ENCODE measurements around the gene HOXA6.

Gene HOXA6

DNA sequence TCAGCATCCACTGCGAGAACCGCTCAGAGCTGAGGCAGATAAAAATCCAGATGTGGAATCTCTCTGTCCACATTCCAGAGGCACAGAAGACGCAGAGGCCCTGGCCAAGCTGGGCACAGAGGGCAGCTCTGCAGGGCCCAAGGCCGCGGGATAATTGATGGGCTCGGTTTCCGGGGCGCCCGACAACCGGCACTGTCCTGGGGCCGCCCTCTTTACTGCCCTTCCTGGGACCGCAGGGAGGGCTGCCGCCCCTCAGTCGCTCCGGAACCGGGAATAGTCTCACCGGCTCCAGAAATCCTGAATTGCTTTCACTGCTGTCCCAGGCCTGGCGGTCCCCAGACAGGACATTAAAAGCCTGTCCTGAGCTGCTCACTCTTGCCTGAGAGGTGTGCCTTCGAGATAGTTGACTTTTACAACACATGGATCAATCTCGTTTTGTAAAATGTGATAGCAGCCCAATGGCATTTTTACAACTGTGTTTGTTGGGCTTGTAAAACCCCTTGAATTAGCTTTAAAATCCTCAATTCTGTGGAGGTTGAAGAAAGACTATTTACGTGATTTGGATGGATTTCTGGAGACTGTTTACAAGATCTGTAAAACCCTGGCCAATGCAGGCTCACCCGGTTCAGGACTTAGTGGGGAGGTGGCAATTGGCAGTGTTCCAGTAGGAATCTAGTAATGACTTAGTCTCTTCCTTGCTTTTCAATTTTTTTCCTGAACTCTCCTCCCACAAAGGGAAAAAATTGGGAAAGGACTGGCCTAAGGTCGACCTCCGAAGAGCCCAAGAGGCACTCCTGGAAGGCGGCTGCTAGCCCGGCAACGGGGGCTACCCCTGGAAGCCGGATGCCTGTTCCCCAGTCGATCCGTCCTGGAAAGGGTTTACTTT is 1.4 kb upstream of the HOXA6 start:
- no peak for DNase-seq

DNA sequence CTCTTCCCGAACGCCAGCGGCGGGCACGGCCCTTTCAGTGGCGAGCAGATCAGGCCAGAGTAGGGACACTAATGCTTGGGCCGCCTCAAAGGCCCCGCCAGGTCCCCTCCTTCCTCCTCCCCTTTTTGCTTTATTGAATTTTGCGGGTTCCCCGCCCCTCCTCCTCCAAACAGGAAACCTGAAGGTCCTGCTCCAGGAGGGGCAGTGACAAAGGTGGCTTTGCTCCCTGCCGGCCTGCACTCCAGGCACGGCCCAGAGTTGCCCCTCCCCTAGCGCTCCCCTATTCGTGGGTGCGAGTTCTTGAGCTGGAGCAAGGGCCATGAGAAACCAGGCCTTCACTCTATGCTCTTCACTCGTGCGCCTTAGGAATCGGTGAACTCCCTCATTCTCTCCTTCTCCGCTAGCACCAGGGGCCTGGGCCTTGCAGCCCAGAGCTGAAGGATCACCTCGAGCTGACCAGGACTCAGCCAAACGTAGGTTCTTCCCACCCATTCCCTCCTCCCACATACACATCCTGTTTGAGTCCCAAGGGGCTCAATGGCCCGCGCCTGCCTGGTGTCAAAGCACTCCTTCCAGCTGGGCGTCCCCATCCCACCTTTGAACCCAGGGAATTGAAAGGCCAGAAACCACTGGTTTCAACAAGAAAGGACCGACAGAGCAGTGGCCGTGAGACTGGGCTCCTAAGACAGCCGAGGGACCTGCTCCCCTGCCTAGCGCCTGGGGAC is 619 bp upstream of the HOXA6 start:
- no peak for DNase-seq

DNA sequence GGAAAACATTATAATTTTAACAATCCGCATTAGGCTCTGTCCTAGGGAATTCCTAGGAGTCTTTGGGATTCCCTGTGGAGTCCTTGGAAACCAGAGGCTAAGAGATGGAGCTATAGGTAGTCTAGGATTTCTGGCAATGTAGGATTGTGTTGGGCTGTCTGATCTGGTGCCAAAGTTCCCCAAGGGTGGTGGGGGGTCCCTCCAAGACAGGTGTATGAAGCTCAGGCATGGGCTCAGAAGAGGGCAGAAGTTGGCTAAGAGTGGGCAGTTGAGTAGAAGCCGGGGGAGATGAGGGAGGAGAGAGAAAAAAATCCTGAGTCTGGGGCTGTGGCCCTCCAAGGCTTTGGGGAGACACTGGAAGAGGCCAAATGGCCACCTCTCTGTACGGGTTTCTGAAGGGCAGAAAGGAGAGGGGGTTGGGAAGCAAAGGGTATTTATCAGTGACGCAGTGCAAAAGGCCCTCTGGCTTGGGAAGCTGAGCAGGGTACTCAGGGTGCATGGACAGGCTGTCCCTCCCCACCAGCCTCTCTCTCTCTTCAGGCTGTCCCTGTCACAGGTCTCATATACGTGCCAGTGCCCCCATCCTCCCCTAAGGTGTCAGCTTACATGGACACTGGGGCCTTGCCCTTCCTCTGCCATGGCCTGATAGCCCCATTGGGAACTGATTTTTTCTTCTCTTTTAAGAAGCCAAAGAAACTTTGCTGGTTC is 929 bp downstream of the HOXA6 start:
- no peak for DNase-seq

DNA sequence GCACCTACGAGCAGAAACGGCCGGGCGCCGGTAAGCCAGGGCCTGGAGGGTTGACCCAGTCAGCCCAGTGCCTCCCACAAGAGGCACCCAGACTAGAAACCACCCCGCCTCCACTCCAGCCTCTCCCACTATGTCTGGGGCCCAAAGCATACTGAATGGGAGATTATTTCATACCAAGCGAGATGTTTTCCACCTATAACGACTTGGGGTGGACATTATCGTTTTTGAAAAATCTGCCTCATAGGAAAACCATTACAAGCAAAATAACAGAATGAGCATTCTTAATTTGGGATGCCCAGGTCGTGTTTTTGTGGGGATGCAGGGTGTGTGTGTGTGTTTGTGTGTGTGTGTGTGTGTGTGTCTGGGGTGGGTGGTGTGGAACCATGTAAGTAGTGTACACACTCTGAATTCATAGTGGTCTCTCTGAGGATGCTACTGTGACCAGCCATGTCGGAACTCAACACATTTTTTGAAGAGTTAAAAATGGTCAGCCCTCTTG is 1.6 kb downstream of the HOXA6 start:
- DNase-seq = no peak

DNA sequence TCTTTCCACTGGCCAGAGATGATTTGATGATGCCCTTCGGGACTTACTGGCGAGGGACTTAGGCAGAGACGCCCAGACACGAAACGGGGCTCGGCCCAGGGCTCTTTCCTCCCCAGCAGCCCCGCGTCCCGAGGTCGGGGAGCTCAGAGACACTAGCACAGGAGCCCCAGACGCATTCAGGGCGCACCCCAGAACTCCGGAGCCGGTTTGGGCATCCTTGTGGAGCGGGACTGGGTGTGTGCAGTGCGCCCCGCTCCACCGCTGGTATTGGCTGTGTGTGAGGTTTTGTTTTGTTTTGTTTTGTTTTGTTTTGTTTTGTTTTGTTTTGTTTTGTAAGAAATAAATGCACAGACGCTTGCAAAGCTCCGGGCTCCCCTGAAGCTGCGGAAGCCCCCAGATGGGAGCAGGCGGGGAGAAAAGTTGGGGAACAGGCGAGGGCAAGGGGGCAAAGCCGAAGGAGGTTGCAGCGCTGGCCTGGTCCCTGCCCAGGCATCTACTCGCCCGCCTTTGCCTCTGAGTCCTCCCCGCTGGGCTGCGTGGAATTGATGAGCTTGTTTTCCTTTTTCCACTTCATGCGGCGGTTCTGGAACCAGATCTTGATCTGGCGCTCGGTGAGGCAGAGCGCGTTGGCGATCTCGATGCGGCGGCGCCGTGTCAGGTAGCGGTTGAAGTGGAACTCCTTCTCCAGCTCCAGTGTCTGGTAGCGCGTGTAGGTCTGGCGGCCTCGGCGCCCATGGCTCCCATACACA is 2.2 kb downstream of the HOXA6 start:
- DNase-seq = no peak

DNA sequence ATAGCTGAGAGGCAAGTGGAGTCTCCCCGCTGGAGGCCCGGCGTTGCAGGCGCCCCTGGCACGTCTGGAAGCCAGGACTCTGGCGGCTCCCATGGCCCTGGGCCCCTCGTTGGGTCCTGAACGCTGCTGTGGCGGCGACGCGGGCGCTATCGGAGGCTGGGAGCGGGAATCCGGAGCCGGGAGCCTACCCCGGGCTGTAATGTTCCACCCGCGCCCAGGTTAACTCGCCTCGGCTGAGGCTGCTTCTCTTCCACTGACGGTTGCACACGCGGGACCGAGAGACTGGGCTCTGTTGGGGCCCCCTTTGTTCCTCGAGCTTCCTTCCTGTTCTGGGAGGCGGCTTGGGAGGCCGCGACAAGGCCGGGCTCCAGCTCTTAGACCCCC is 2.8 kb downstream of the HOXA6 start:
- DNase-seq = no peak

DNA sequence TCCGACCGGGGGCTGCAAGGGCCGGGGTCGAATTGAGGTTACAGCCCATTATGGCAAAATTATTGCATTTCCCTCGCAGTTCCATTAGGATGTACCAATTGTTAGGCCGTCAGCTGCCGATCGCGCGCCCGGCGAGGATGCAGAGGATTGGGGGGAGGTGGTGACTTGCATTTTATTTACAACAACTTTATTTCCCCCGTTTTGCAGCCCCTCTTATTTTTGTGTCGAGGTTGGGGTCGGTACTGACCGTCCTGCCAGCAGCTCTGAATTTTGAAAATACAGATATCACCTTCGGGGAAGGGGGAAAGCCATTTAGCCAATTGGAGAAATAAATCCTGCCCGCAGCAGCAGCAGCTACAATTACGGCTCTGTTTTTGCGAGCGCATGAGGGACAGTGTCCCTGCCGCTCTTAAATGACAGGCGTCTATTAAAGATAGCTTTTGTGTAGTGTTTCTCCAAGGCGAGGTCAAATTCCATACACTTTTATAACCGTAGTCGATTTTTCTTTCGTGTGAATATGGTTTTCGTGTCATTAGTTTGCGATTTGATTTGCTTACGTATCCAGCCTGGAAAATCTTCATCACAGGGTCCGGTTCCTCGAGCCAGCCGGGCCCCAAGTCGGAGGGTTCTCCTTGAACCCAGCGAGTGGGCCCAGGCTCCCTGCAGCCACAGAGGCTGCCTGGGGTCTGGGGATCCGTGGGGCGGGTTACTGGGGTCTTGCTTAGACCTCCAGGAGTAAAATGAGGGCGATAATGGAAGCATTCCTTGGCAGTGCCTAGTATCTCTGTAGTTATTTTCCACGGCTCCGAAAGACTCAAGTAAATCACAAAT is 3.4 kb downstream of the HOXA6 start:
- no peak for DNase-seq

DNA sequence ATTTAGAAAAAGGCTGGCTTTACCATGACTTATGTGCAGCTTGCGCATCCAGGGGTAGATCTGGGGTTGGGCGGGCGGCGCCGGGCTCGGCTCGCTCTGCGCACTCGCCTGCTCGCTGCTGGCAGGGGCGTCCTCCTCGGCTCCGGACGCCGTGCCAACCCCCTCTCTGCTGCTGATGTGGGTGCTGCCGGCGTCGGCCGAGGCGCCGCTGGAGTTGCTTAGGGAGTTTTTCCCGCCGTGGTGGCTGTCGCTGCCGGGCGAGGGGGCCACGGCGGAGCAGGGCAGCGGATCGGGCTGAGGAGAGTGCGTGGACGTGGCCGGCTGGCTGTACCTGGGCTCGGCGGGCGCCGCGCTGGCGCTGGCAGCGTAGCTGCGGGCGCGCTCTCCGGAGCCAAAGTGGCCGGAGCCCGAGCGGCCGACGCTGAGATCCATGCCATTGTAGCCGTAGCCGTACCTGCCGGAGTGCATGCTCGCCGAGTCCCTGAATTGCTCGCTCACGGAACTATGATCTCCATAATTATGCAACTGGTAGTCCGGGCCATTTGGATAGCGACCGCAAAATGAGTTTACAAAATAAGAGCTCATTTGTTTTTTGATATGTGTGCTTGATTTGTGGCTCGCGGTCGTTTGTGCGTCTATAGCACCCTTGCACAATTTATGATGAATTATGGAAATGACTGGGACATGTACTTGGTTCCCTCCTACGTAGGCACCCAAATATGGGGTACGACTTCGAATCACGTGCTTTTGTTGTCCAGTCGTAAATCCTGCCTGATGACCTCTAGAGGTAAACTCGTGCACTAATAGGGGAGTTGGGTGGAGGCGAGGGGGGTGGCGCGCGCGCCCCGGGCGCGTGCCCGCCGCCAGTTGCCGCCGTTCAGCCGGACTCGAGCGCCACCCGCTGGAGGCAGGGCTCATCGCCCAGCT is 4.3 kb downstream of the HOXA6 start, which contains the start of gene HOXA5:
TSS of gene HOXA5 (minus strand) at position 659 of the 927 bp plus-strand sequence. CDS start at position 585, 74 bp downstream.
- DNase-seq = no peak

DNA sequence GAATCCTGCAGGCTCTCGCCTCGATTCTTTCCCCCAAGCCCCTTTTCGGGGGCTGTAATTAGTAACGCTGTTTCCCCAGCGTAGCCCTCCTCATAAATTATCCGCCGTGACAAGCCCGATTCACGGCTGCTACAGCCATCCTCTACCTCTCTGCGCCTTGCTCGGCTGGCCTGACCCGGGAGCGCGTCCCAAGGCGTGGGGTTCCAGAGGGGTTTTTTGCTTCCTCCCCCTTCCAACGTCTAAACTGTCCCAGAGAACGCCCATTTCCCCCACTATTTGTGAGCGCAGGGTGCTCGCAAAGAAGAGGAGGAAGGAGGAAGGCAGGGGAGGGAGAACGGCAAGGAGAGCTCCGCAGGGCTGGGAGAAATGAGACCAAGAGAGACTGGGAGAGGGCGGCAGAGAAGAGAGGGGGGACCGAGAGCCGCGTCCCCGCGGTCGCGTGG is 5.0 kb downstream of the HOXA6 start:
- DNase-seq = no peak

DNA sequence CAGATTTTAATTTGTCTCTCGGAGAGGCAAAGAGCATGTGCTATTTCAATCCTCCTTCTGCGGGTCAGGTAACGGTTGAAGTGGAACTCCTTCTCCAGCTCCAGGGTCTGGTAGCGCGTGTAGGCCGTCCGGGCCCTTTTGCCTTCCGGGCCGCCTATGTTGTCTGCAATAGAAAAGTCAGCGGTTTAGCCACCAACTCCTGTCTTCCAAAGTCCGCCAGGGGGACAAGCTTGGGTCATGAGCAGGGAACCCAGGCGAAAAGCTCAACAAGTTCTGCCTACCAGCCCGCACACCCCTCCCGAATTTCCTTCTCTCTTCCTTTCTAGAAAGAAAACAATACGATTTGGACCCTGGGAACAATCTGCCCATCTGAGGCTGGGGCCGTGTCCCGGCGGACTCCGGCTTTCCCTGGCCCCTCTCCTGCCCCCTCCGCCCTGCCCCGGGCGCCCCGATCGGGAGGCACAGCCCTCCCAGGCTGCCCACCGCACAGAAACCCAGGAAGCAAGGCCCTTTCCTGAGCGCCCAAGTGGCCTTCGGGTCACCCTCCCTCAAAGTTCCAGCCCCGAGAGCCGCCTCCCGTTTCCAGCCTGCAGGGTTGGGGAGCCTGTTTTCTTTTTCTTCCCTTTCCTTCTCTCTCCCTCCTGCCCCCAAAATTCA is 5.5 kb downstream of the HOXA6 start:
- no peak for DNase-seq

DNA sequence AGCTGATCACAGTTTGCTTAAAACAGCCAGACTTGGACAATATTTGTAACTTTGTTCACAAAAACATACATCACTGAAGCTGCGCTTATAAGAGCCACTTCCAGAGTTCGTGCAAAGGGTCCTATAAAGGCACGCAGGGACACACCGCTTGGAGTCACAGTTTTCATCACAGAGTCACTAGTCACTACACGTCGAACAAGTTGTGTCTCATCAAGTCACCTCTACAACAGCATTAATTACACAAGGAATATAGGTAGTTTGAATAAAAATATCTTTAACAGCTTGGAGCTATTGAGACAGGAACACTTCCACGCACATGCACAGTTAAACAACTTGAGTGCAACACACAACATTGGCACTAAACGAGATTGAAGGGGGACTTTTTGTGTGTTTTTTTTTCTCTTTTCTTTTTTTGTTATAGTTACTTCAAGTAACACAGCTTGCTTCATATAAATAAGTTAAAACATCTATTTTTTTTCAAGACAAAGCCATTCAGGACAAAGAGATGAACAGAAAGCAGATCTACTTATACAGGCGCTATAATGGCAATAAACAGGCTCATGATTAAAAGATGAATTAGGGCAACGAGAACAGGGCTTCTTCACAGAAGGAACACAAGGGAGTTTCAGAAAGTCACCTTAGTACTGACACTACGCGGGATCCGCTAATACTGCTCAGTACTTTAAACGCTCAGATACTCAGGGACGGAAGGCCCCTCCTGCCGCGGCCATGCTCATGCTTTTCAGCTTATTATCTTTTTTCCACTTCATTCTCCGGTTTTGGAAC is 6.2 kb downstream of the HOXA6 start:
- DNase-seq = no peak

DNA sequence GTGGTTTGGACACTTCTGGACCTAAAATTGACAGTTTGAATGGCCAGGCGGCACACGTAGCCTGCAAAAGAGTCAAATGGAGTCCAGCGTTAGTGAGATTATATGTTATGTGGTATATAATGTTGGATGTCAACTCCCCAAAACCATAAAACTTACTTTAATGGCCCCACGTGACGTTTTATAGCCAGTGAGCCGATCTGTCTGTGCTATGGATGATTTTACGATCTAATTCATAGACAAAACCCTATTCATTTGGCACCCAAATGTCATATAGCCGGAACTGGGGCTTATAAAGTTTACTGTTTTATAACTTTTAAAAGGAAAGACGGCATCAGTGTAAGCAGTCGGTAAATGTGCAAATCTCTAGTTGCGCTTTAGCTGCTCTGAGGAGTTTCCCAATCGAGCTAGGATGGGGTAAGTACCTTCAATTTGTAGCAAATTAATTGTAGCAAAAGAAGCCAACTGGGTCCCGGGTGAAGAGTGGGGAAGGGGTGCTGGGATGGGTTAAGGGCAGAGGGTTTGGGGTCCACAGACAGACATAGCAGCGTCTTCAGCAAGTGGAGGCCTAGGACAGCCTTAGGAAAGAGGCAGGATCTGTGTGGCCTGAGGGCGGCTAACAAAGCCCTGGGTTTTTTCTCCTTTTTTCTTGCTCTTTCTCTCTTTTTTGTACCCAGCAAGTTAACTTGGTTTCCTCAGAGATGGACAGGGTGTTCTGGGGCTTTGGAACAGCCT is 7.3 kb downstream of the HOXA6 start:
- DNase-seq = no peak

DNA sequence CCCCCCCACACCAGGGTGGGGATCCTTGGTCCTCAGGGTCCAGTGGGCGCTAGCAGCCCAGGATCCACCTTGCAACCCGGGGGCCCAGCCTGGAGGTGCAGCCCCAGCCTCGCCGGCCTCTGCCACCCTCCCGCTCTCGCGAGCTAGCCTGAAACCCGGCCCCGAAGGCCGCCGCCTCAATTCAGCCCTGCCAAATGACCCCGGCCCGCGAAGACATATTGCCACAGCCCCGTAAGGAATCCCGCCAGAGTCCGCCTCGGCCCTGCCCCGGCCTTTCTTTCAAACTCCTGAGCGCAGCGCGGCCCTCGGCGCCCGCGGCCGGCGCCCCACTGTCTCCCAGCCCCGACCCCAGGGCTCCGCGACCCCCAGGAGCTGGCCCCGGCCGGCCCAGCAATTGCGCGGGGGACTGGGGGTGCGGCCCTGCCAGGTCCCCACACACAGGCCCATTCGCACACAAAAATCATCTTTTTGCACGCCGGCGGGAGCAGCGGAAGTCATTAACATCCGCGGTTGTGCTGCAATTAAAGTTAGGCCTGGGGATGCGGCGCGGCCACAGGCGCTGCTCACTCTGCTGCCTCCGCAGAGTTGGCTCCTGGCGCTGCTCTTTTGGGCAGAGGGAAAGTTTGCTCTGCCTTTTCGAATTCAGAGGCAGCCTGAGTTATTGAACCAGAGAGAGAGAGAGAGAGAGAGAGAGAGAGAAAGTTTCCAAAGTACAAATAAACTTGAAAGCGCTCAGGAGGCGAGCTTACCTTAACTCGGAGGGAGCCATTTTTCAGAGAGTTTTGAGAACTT is 8.0 kb downstream of the HOXA6 start:
- DNase-seq = no peak

DNA sequence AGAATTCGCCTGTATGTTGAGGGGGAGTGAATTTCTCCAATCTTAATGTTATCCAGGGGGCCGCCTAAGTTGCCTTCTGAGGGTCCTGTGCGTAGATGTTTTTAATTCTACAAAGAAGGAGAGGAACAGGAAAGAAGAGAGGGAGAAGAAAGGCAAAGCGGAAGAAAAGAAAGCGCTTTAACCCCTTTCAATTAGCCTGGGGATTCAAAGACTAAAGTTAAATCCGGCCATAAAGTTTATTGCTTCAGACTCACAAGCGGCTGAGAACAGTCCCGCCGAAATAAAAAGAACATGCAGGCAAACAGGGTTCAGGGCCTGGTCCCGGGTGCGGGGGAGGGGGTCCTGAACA is 8.6 kb downstream of the HOXA6 start:
- DNase-seq = no peak

DNA sequence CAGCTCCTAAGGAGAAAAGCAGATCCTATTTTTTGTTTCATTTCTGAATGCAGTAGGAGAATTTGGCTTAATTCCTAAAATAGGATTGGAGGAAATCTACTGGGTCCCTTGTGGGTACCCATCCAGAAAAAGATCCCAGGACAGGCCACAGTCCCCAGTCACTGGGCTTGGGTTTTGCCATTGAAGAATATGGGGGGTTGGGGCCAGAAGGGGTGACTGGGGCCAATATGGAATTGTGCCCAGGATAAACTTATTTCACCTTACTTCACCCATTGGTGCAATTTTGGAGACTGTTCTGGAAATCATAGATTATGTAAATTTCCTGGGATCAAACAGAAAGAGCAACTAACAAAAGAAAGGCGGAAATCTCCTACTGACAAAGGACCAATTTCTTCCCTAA is 9.1 kb downstream of the HOXA6 start:
- no peak for DNase-seq

DNA sequence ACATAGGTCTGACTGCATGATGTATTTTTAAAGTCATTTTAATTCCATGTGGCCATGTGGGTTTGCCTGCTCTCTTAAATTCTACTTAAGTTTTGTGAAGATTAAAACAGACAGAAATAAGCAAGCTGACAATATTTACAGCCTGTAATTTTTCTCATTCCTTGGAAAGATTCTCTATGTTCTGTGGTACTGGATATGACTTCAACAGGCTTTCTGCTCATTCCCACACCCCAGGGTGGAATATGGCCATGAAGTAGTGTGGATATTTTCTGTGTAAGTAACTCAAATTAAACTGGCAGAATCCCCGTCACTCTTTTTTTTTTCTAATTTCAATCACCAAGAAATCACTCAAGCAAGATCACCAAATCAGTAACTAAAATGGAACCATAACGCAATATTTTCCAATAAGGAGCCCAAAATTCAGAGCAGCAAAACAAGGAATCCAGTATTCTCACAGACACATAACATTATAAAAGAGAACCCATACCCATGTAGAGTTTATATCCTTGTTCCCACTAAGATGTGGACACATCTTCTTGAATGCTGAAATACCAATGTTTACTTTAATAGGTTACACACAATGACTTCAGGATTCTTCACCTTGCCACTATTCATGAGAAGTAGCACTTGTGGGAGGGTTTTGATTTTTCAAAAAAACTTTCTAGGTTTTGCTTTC is 9.8 kb downstream of the HOXA6 start:
- no peak for DNase-seq

DNA sequence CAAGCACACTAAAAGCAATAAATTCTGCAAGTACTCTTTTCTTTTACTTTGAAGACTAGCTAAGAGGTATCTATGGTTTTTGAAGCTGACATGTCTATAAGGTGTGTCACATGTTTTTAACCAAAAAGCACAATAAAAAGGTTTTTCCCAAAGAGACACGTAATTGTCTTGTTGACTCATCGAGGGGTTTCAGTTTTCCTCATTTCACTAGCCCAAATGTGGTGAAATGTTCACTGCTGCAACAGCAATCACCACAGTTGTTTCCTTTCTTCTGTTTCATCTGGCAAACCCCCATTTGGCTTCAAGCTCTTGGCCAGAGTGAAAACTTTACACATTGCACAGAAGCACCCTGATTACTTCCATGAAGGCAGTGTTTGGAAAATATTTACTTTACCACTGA is 13.2 kb downstream of the HOXA6 start:
- DNase-seq = no peak

Data from activated CD4-positive, alpha-beta T cell treated with anti-CD3 and anti-CD28 coated beads for 1 hour (primary cell).